ENCODE results near the gene SAMD3.

SAMD3 gene

GRCh38 chr6:130140084-130140483, 82.7 kb downstream of the SAMD3 start:
- FAIRE-seq: no peak
- no peak for DNase-seq (ENCODE audit: insufficient read length)
- TF ChIP-seq TAF1 (IDR thresholded peaks at IDR 0.05; ENCODE audit: borderline replicate concordance, low read depth, low read length): no peak
- TF ChIP-seq POLR2A (IDR thresholded peaks at IDR 0.05; ENCODE audit: low read depth, low read length): no peak
- TF ChIP-seq POLR2AphosphoS5 (IDR thresholded peaks at IDR 0.05; ENCODE audit: low read depth, low read length): no peak

DNA sequence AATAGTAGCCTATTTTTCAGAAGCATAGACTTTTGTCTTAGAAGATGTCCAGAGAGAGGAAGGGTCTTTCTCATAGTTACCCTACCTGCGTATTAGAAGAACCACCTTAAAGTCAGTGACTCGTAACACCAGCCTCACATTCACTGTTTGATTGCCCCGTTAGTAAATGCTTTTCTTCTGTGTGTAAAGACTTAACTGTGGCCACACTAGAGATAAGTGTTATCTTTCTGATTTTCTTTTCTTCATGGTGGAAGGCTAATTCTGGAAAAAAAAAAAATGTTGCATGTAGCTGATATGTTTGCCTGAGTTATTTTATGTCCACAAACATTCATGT, 83.9 kb downstream of the SAMD3 start:
- no peak for TF ChIP-seq POLR2AphosphoS5 (IDR thresholded peaks at IDR 0.05; ENCODE audit: low read depth, low read length)
- TF ChIP-seq POLR2A (IDR thresholded peaks at IDR 0.05; ENCODE audit: low read depth, low read length): no peak
- DNase-seq (ENCODE audit: insufficient read length): no peak
- no peak for FAIRE-seq

- peak; percentile 38 for FAIRE-seq
- no peak for TF ChIP-seq POLR2A (IDR thresholded peaks at IDR 0.05; ENCODE audit: low read depth, low read length)
- TF ChIP-seq POLR2AphosphoS5 (IDR thresholded peaks at IDR 0.05; ENCODE audit: low read depth, low read length): no peak
- TF ChIP-seq TAF1 (IDR thresholded peaks at IDR 0.05; ENCODE audit: borderline replicate concordance, low read depth, low read length): no peak
Measured at GRCh38 chr6:130138116-130138908, 84.4 kb downstream of the SAMD3 start.

DNA sequence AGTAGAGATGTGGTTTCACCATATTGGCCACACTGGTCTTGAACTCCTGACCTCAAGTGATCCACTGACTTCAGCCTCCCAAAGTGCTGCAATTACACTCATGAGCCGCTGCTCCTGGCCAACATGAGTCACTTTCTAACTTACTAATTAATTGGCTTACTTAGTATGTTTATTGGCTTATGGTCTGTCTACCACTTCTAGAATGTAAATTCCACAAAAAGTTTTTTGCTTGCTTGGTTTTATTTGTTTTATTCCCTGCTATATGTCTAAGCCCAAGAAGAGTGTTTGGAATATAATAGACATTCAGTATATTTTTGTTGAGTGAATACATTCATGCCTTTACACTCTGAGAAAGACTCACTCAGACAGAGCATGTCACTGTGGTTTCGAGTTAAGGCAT, 86.0 kb downstream of the SAMD3 start:
- no peak for FAIRE-seq
- no peak for DNase-seq (ENCODE audit: insufficient read length)
- no peak for TF ChIP-seq TAF1 (IDR thresholded peaks at IDR 0.05; ENCODE audit: borderline replicate concordance, low read depth, low read length)
- TF ChIP-seq POLR2AphosphoS5 (IDR thresholded peaks at IDR 0.05; ENCODE audit: low read depth, low read length): no peak
- TF ChIP-seq POLR2A (IDR thresholded peaks at IDR 0.05; ENCODE audit: low read depth, low read length): no peak

More at GRCh38 chr6:130138116-130138908, 84.4 kb downstream of the SAMD3 start:
- no peak for DNase-seq (ENCODE audit: insufficient read length)

DNA sequence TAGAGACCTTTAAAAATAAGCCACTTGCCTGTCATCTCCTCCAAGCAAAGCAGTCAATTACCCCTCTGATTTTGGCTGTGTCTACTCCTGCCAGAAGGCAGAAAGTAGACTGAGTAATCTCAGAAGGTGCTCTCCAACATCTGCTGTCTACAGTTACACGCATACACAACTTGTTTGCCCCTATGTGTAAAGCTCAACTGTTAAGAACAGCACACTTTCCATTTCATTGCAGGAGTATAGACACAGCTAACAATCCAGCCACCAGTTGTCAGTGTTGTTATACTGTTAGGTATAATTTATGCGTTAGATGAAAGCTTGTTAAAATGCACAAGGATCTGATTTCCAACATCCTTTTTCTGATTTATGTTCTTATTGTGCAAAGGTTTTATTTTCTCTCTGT, 88.2 kb downstream of the SAMD3 start:
- DNase-seq (ENCODE audit: insufficient read length): no peak

DNA sequence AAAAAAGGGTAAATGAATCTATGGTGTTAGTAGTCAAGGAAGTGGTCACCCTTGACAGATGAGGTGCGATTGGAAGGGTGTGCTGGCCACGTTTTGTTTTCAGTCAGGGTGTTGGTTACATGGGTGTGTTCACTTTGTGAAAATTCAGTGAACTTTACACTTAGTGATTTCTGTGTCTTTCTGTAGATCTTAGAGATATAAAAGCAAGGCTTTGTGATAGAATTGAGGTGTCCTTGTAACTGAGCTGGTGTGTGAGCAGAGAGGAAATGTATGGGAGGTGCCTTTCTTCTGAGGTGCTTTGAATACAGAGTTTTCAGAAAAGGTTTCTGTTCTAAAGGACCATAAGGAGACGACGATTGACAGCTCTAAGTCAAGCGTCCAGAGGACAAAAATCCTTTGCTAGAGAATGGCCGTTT, 90.5 kb downstream of the SAMD3 start:
- TF ChIP-seq POLR2AphosphoS5 (IDR thresholded peaks at IDR 0.05; ENCODE audit: low read depth, low read length) (no peak), POLR2A (IDR thresholded peaks at IDR 0.05; ENCODE audit: low read depth, low read length) (no peak), TAF1 (IDR thresholded peaks at IDR 0.05; ENCODE audit: borderline replicate concordance, low read depth, low read length) (no peak)
- DNase-seq (ENCODE audit: insufficient read length) (no peak), FAIRE-seq (peak; percentile 87)

More for the DNA sequence above, 88.2 kb downstream of the SAMD3 start:
- TF ChIP-seq POLR2A (IDR thresholded peaks at IDR 0.05; ENCODE audit: low read depth, low read length) (no peak), TAF1 (IDR thresholded peaks at IDR 0.05; ENCODE audit: borderline replicate concordance, low read depth, low read length) (no peak), POLR2AphosphoS5 (IDR thresholded peaks at IDR 0.05; ENCODE audit: low read depth, low read length) (no peak)
- FAIRE-seq: no peak

DNA sequence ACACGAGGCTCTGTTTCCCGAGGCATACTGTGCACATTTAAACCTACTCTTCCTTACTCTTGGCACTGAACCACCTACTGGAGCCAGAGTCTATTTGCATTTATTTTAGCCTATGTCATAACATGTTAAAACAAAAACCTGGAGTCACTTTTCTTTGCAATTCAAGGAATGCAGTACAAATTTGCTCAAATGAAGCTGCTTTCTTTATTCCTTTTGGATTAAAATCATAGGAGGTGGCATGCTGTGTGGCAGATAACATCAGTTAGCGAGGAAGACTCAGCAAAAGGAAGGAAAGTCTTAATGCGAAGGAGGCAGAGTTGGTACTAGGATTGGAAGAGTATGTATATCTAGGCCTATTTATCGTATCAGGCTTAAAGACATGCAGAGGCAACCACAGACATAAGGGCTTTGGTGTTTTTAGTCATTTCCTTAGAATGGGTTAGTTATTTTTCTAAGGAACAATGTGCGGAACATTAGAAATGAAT, 92.9 kb downstream of the SAMD3 start:
- DNase-seq (ENCODE audit: insufficient read length) (no peak), FAIRE-seq (no peak)
- no peak for TF ChIP-seq POLR2A (IDR thresholded peaks at IDR 0.05; ENCODE audit: low read depth, low read length)
- no peak for TF ChIP-seq TAF1 (IDR thresholded peaks at IDR 0.05; ENCODE audit: borderline replicate concordance, low read depth, low read length)
- no peak for TF ChIP-seq POLR2AphosphoS5 (IDR thresholded peaks at IDR 0.05; ENCODE audit: low read depth, low read length)

DNA sequence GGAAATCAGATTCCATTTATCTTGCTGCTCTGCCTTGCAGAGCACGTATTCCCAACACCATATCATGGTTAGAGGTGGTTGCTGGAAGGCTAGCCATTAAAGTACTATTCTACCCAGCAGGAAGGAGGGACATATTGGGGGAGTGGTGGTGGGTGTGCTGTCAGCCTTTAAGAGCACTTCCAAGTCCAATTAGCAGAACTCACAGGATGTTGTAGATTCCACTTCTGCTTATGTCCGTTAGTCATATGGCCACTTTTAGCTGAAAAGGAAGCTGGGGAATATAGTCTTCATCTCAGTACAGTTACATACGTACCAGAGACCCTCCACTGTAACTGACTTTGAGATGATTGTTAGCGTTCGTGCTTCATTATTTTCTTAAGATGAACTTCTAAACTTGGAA, 94.4 kb downstream of the SAMD3 start:
- FAIRE-seq: no peak
- no peak for TF ChIP-seq POLR2A (IDR thresholded peaks at IDR 0.05; ENCODE audit: low read depth, low read length)
- no peak for TF ChIP-seq POLR2AphosphoS5 (IDR thresholded peaks at IDR 0.05; ENCODE audit: low read depth, low read length)
- no peak for TF ChIP-seq TAF1 (IDR thresholded peaks at IDR 0.05; ENCODE audit: borderline replicate concordance, low read depth, low read length)
- DNase-seq (ENCODE audit: insufficient read length): no peak

GRCh38 chr6:130127195-130127594, 95.6 kb downstream of the SAMD3 start:
- FAIRE-seq (no peak), DNase-seq (ENCODE audit: insufficient read length) (no peak)
- TF ChIP-seq TAF1 (IDR thresholded peaks at IDR 0.05; ENCODE audit: borderline replicate concordance, low read depth, low read length): no peak
- TF ChIP-seq POLR2A (IDR thresholded peaks at IDR 0.05; ENCODE audit: low read depth, low read length): no peak
- TF ChIP-seq POLR2AphosphoS5 (IDR thresholded peaks at IDR 0.05; ENCODE audit: low read depth, low read length): no peak

DNA sequence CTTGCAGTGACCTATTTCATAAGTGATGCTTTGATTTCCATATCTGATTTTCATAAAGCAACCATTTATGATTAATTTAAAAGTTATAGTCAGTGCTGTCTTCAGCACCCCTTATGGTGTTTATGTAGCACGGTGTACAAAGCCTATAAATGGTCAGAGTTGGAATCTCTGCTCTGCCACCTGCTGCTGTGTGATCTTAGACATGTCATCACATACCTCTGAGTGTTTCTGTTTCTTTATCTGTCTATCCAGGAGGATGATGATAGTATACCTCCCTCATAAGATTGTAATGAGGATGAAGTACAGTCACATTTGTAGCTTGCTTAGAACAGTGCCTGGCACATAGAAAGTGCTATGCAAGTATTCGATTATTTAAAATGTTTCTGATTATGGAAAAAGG, 100.5 kb downstream of the SAMD3 start:
- DNase-seq (ENCODE audit: insufficient read length) (no peak), FAIRE-seq (peak; percentile 73)

GRCh38 chr6:130120731-130121130, 102.0 kb downstream of the SAMD3 start:
- no peak for FAIRE-seq

More for the DNA sequence above, 100.5 kb downstream of the SAMD3 start:
- TF ChIP-seq POLR2A (IDR thresholded peaks at IDR 0.05; ENCODE audit: low read depth, low read length): no peak
- no peak for TF ChIP-seq POLR2AphosphoS5 (IDR thresholded peaks at IDR 0.05; ENCODE audit: low read depth, low read length)
- no peak for TF ChIP-seq TAF1 (IDR thresholded peaks at IDR 0.05; ENCODE audit: borderline replicate concordance, low read depth, low read length)

DNA sequence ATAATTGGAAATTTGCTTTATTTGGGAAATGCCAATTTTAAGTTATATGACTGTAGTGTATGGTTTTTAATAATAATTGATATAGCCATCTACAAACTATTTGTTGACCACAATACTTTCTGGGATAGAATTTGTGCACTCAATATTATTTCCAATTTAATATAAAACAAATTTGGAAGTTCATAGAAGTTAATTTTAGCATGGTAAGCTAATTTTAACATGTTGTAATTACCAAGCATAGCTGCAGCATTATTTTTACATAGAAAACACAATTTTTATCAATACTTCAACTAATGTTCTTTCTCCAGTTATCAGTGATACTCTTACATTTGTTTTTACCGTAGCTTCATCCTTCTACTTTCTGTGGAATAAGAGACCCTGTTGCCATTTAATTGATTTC, 103.5 kb downstream of the SAMD3 start:
- TF ChIP-seq POLR2AphosphoS5 (IDR thresholded peaks at IDR 0.05; ENCODE audit: low read depth, low read length) (no peak), POLR2A (IDR thresholded peaks at IDR 0.05; ENCODE audit: low read depth, low read length) (no peak), TAF1 (IDR thresholded peaks at IDR 0.05; ENCODE audit: borderline replicate concordance, low read depth, low read length) (no peak)
- FAIRE-seq: no peak
- no peak for DNase-seq (ENCODE audit: insufficient read length)

More at GRCh38 chr6:130120731-130121130, 102.0 kb downstream of the SAMD3 start:
- DNase-seq (ENCODE audit: insufficient read length): no peak
- TF ChIP-seq POLR2AphosphoS5 (IDR thresholded peaks at IDR 0.05; ENCODE audit: low read depth, low read length) (no peak), POLR2A (IDR thresholded peaks at IDR 0.05; ENCODE audit: low read depth, low read length) (no peak), TAF1 (IDR thresholded peaks at IDR 0.05; ENCODE audit: borderline replicate concordance, low read depth, low read length) (no peak)

All from GM12892 (cell line).